Chondrocyte (in vitro differentiated cells): Measurements from ENCODE around the gene METTL21C. TPM values are rescaled to one million over a fixed set of nuclear protein-coding genes. Genes with fewer than 3 reads are reported as not detected.

Experiments used
- DNase-seq: peaks from one replicate; pipeline ENCODE4 v3.0.0; 2021; ENCODE audit warnings: mixed read lengths, low spot score
- H3K27ac Mint-ChIP-seq: one replicate; pipeline ENCODE4 v1.8.0; 2021; ENCODE audit warnings: mild to moderate bottlenecking, moderate library complexity, mixed read lengths; ENCODE audit not compliant: unreplicated experiment
- H3K27me3 Mint-ChIP-seq: 2 replicates; pipeline ENCODE4 v1.8.0; 2021; ENCODE audit warnings: low read depth, mixed read lengths
- H3K36me3 Mint-ChIP-seq: 2 replicates; pipeline ENCODE4 v1.8.0; 2021; ENCODE audit warnings: low read depth, mixed read lengths
- H3K4me1 Mint-ChIP-seq: 2 replicates; pipeline ENCODE4 v1.8.0; 2021; ENCODE audit warnings: low read depth, mild to moderate bottlenecking, mixed read lengths
- H3K4me3 Mint-ChIP-seq: one replicate; pipeline ENCODE4 v1.8.0; 2021; ENCODE audit warnings: mild to moderate bottlenecking, moderate library complexity, mixed read lengths; ENCODE audit not compliant: unreplicated experiment
- H3K9me3 Mint-ChIP-seq: 2 replicates; pipeline ENCODE4 v1.8.0; 2021; ENCODE audit warnings: low read depth, mixed read lengths
- CTCF ChIP-seq: fragments of 200-600 bp; sonication (generic); IDR thresholded peaks from 2 replicates; pipeline ENCODE4 v1.5.0; 2021; ENCODE audit warnings: antibody characterized with exemption, mild to moderate bottlenecking, moderate library complexity
- total RNA-seq: library from RNA; stranded (reverse); gene quantifications from 3 replicates; pipeline ENCODE4 v1.2.1, GENCODE V29; 2021

Gene METTL21C
- total RNA-seq, 1 donor from 2014 or later = not detected

- Mint-ChIP-seq H3K4me3 (no peak overlapping the region), H3K4me1 (peaks cover 4% of the 10 kb centered on the region), H3K9me3 (peaks cover 8% of the 10 kb centered on the region), H3K27me3 (no peaks in the 10 kb centered on the region), H3K27ac (no peak overlapping the region), H3K36me3 (peaks cover 25% of the 10 kb centered on the region)
- peak; percentile 64 for TF ChIP-seq CTCF
- no peak for DNase-seq
Measured at GRCh38 chr13:102657630-102658029, 37.2 kb downstream of the METTL21C start.

DNA sequence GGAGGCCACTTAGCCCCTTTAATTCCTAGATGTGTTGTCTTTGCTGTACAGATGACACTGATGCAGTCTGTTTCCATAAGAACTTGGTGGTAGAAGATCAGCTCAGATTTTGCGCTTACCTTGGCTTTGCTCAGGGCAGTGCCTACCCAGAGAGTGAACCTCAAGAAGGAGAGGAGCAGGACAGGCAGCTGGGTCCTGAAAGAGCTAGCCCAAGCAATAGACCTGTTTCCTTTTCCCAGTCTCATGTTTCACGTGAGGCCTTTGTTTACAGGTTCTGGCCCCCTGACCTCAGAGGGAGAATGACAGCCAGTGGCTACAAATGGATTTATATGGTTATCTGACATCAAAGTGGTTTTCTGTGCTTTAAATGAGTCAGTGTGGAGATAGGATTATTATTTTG lies 40.1 kb downstream of the METTL21C start:
- Mint-ChIP-seq H3K27me3 (no peaks in the 10 kb centered on the region), H3K4me1 (peaks cover 19% of the 10 kb centered on the region), H3K9me3 (peaks cover 8% of the 10 kb centered on the region), H3K36me3 (peaks cover 20% of the 10 kb centered on the region), H3K4me3 (no peak overlapping the region), H3K27ac (no peak overlapping the region)
- no peak for DNase-seq
- TF ChIP-seq CTCF = no peak

DNA sequence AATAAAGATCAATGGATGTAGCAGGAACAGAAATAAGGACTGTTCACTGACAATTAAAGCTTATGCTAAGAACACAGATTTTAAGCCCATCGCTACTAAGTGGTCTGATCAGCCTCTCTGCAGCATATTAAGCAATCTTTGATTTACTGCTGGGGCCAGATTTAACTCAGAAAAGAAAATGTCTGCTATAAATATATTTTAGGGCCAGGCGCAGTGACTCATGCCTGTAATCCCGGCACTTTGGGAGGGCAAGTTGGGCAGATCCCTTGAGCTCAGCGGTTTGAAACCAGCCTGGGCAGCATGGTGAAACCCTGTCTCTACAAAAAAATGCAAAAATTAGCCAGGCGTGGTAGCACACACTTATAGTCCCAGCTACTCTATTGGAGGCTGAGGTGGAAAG lies 43.0 kb downstream of the METTL21C start:
- H3K36me3 Mint-ChIP-seq = peaks cover 8% of the 10 kb centered on the region
- no peak for DNase-seq
- H3K27ac Mint-ChIP-seq = peak overlapping the region; percentile 61

DNA sequence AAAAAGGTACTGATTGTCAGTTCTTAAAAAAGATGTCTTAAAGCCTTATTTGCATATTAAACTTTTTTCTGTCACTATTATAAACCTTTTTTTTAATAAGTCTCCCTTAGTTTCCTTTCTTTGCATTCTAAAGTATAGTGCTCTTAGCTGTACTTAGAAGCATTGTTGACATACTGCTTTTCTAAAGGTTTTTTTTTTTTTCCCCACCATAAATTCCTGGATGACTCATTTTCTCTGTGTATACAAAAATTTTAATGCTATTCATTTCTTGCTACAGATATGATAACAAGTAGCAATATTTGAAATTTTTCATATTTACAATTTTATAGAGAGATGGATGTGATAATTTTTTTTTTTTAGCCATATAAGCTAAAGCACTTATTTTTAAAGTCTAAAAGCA lies 43.5 kb downstream of the METTL21C start:
- Mint-ChIP-seq H3K4me1 (peaks cover 26% of the 10 kb centered on the region), H3K27me3 (no peaks in the 10 kb centered on the region), H3K27ac (peak overlapping the region; percentile 73), H3K9me3 (no peaks in the 10 kb centered on the region), H3K4me3 (no peak overlapping the region), H3K36me3 (peaks cover 10% of the 10 kb centered on the region)
- no peak for TF ChIP-seq CTCF
- DNase-seq = no peak

More for the DNA sequence above, 43.0 kb downstream of the METTL21C start:
- no peaks in the 10 kb centered on the region for H3K27me3 Mint-ChIP-seq
- H3K9me3 Mint-ChIP-seq = no peaks in the 10 kb centered on the region
- H3K4me1 Mint-ChIP-seq = peaks cover 26% of the 10 kb centered on the region
- H3K4me3 Mint-ChIP-seq = no peak overlapping the region
- TF ChIP-seq CTCF = no peak

DNA sequence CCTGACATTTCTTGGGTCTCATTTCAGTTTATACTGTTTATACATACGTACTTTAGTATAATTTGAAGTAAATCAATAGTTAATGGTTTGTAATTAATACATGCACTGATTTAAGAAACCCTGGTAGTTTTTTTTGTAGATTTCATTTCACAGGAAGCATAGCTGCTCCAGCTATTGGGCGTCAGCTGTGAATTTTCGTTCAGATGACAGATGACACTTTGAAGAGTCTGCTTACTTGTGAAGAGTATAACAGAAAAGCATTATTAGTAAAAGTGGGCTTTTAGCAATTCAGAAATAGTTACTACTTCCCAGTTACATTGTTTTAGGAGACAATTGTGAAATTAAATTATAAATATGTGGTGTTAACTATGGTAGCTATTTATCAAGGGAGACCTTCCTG lies 44.4 kb downstream of the METTL21C start:
- H3K4me1 Mint-ChIP-seq = peaks cover 26% of the 10 kb centered on the region
- no peaks in the 10 kb centered on the region for H3K9me3 Mint-ChIP-seq
- no peak overlapping the region for H3K27ac Mint-ChIP-seq
- peaks cover 12% of the 10 kb centered on the region for H3K36me3 Mint-ChIP-seq
- H3K27me3 Mint-ChIP-seq = no peaks in the 10 kb centered on the region
- no peak for TF ChIP-seq CTCF
- DNase-seq = no peak
- no peak overlapping the region for H3K4me3 Mint-ChIP-seq
